ENCODE data around the gene JAK3. TPM values are rescaled to one million over a fixed set of nuclear protein-coding genes. Genes with fewer than 3 reads are reported as not detected.

Gene JAK3
- total and polyA plus RNA-seq, 2 of the 8 experiments (the other 6 are each of a cell fraction or from before 2014, with no cell fraction given) = 4.0 to 4.7 TPM

DNA sequence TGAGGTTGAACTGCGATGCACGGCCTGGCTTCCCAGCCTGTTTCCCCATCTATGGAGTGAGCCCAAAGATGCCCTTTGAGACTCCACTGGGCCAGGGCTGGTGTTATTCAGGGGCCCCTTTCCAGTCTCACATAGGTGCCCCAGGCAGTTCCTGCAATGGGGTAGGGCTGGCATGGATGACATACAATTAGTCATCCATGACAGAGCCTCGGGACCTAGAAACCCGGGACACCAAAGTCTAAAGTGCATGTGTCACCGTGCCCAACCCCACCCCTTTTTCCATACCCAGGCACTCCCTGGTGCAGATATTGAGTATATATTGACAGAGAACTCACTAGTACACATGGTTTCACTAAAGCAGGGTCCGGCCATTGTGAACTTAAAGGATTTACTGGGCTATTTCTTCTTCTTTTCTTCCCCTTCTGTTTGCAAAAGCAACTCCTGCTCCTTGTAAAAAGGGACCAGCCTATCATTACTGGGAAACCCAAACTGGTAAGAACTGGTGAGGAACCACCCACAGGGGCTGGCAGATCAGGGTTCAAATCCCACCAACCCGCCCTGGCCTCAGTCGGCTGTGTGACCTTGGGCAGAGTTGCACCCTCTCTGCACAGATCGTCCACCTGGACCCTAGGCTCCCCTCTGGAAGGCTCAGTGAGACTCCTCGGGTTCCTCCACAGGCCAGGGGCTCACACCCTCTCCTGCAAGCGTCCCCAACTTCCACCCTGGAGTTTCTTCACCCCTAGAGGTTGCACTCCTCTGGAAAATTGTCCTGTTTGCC, 50.2 kb downstream of the JAK3 start:
- H3K4me3 ChIP-seq (ENCODE audit: extremely low read depth in 1 of 4, insufficient read depth in 2 of 4, low read depth in 3 of 4, low read length in 4 of 4) = no peak overlapping the region
- TF ChIP-seq YY1 (IDR thresholded peaks at IDR 0.05; ENCODE audit: low read depth, low read length) = no peak
- CTCF ChIA-PET (ENCODE audit: partially characterized antibody) = interaction anchor here (0.8 to 1.1 kb wide), 2 partner anchors 17 to 134 kb away, joined by 3 read pairs; no protein-coding TSS in a partner anchor
- no peak overlapping the region for H2BK12ac ChIP-seq (ENCODE audit: low read depth, low read length)
- no peak overlapping the region for H2BK15ac ChIP-seq (ENCODE audit: low read length)
- peak overlapping the region; percentile 57; the same call in 1 of the 2 replicates for H4K8ac ChIP-seq (ENCODE audit: extremely low read depth, insufficient read depth, low read length)
- H2BK5ac ChIP-seq (ENCODE audit: low read depth, low read length) = no peak overlapping the region
- H3K27ac ChIP-seq (ENCODE audit: low read depth, low read length) = no peak overlapping the region
- no peak overlapping the region for H3K18ac ChIP-seq (ENCODE audit: extremely low read depth, low read length)
- no peak overlapping the region for H2AK5ac ChIP-seq (ENCODE audit: low read depth, low read length)
- no peak overlapping the region for H4K5ac ChIP-seq (ENCODE audit: insufficient read length, low read depth, low read length)
- H3K4me1 ChIP-seq (replicated peaks in 1 of 4; ENCODE audit: control insufficient read depth in 3 of 4, insufficient read depth in 4 of 4, low read length in 3 of 4) = peaks cover 0 to 6% (median 4%) of the 10 kb centered on the region in 4 experiments; a peak in 5 of 7 replicates
- H2BK20ac ChIP-seq (ENCODE audit: low read length) = no peak overlapping the region
- no peaks in the 10 kb centered on the region for H3K79me1 ChIP-seq (ENCODE audit: low read depth, low read length)
- no peak overlapping the region for H3K9ac ChIP-seq (replicated peaks in 1 of 4; ENCODE audit: extremely low read depth in 1 of 4, low read depth in 3 of 4, low read length in 3 of 4)
- H3K23me2 ChIP-seq (ENCODE audit: low read depth, low read length) = peaks cover 12% of the 10 kb centered on the region; the same call in 1 of the 2 replicates
- no peaks in the 10 kb centered on the region for H3K79me2 ChIP-seq (ENCODE audit: control insufficient read depth in 1 of 2, insufficient read depth in 2 of 2, low read length in 2 of 2)
- no peak overlapping the region for H3K4me2 ChIP-seq (ENCODE audit: insufficient read depth in 1 of 2, low read depth in 2 of 2, low read length in 2 of 2)
- H3K56ac ChIP-seq (replicated peaks; ENCODE audit: insufficient read length, low read depth, low read length) = no peak overlapping the region
- no peak for FAIRE-seq
- H3K23ac ChIP-seq (ENCODE audit: insufficient read length) = no peak overlapping the region
- no peaks in the 10 kb centered on the region for H3K36me3 ChIP-seq (ENCODE audit: control insufficient read depth in 2 of 4, insufficient read depth in 4 of 4, low read length in 3 of 4)
- no peak overlapping the region for H2AFZ ChIP-seq (ENCODE audit: low read length)
- peaks cover 0 to 9% (median 7%) of the 10 kb centered on the region in 4 experiments; a peak in 6 of 7 replicates for H3K27me3 ChIP-seq (replicated peaks in 1 of 4; ENCODE audit: control insufficient read depth in 3 of 4, extremely low read depth in 1 of 4, insufficient read depth in 3 of 4, low read length in 3 of 4)
- WGBS, 2 experiments (ENCODE audit: extremely low coverage in 1 of 2, insufficient coverage in 1 of 2, insufficient read length in 1 of 2, insufficient replicate concordance in 2 of 2, low coverage in 1 of 2, low lambda C conversion rate in 2 of 2, missing lambda C conversion rate in 1 of 2) = 84% methylated on average over 11 of the region's 11 CpGs; no CpG with 5 or more reads in 1 of the 2 experiments
- no peaks in the 10 kb centered on the region for H4K20me1 ChIP-seq (replicated peaks in 1 of 2; ENCODE audit: control insufficient read depth in 1 of 2, insufficient read depth in 2 of 2, low read length in 2 of 2)
- H4K91ac ChIP-seq (replicated peaks; ENCODE audit: insufficient read length, low read length) = no peak overlapping the region
- no peak for DNase-seq (ENCODE audit: low read depth in 1 of 2, low spot score in 2 of 2)
- H3K9me3 ChIP-seq (ENCODE audit: insufficient read depth in 2 of 2, low read depth in 1 of 2, low read length in 1 of 2) = no peaks in the 10 kb centered on the region
- H3K4ac ChIP-seq (replicated peaks; ENCODE audit: insufficient read length, low read depth, low read length) = no peak overlapping the region
- H3K14ac ChIP-seq (ENCODE audit: insufficient read length) = no peak overlapping the region
- no peak overlapping the region for H2BK120ac ChIP-seq (replicated peaks; ENCODE audit: low read depth, low read length)
- POLR2A ChIA-PET (ENCODE audit: partially characterized antibody) = interaction anchor here (3.7 kb wide), 1 partner anchor 62 kb away, joined by 12 read pairs; the partner anchor contains the start of gene RPL18A

Measured in H1 (cell line).